Endodermal cell (in vitro differentiated cells): Measurements from ENCODE around the gene SLC25A39. TPM values are rescaled to one million over a fixed set of nuclear protein-coding genes. Genes with fewer than 3 reads are reported as not detected.

Experiments
- DNase-seq: peaks from one replicate; pipeline ENCODE4 v3.0.0-alpha.2; 2017
- H3K27ac ChIP-seq: 2 replicates; pipeline ENCODE4 v1.5.1; 2013; ENCODE audit warnings: mild to moderate bottlenecking, low read depth, low read length, moderate library complexity
- H3K27me3 ChIP-seq: 2 replicates; pipeline ENCODE4 v1.6.1; 2013; ENCODE audit warnings: mild to moderate bottlenecking, low read length, moderate library complexity; ENCODE audit not compliant: insufficient read depth, control insufficient read depth, poor library complexity, severe bottlenecking
- H3K36me3 ChIP-seq: 2 replicates; pipeline ENCODE4 v1.7.0; 2013; ENCODE audit warnings: mild to moderate bottlenecking, low read length, moderate library complexity; ENCODE audit not compliant: control insufficient read depth, insufficient read depth
- H3K4me1 ChIP-seq: one replicate; pipeline ENCODE4 v1.7.0; 2013; ENCODE audit warnings: low read length; ENCODE audit not compliant: control insufficient read depth, insufficient read depth
- H3K4me3 ChIP-seq: 2 replicates; pipeline ENCODE4 v1.5.1; 2013; ENCODE audit warnings: mild to moderate bottlenecking, low read length, moderate library complexity
- H3K9ac ChIP-seq: 2 replicates; pipeline ENCODE4 v1.6.1; 2013; ENCODE audit warnings: mild to moderate bottlenecking, low read length, moderate library complexity; ENCODE audit not compliant: poor library complexity, severe bottlenecking; ENCODE audit errors: extremely low read depth
- H3K9me3 ChIP-seq: 2 replicates; pipeline ENCODE4 v1.6.1; 2013; ENCODE audit warnings: mild to moderate bottlenecking, low read length, moderate library complexity; ENCODE audit not compliant: control insufficient read depth
- H3K27ac Mint-ChIP-seq: 2 replicates; pipeline ENCODE4 v1.8.0; 2020; ENCODE audit warnings: mixed read lengths
- H3K27me3 Mint-ChIP-seq: 2 replicates; pipeline ENCODE4 v1.8.0; 2021; ENCODE audit warnings: mild to moderate bottlenecking, mixed read lengths; ENCODE audit not compliant: insufficient read depth
- H3K36me3 Mint-ChIP-seq: 2 replicates; pipeline ENCODE4 v1.8.0; 2020; ENCODE audit warnings: low read depth, mixed read lengths
- H3K4me1 Mint-ChIP-seq: 2 replicates; pipeline ENCODE4 v1.8.0; 2020; ENCODE audit warnings: mixed read lengths
- H3K4me3 Mint-ChIP-seq: 2 replicates; pipeline ENCODE4 v1.8.0; 2020; ENCODE audit warnings: mild to moderate bottlenecking, moderate library complexity, mixed read lengths
- H3K9me3 Mint-ChIP-seq: 2 replicates; pipeline ENCODE4 v1.8.0; 2020; ENCODE audit warnings: mild to moderate bottlenecking, mixed read lengths
- CTCF ChIP-seq: fragments of 200-600 bp; sonication (generic); conservative IDR thresholded peaks from 2 replicates; pipeline ENCODE4 v1.5.0; 2021; ENCODE audit warnings: antibody characterized with exemption, mild to moderate bottlenecking
- WGBS, 2 experiments: methylation state at CpG; one replicate each; pipeline versions ENCODE4 v1.1.5 to v1.1.7; 2013; ENCODE audit warnings: missing lambda C conversion rate in 2 of 2, mixed read lengths in 1 of 2; ENCODE audit not compliant: insufficient coverage in 1 of 2, insufficient read length in 1 of 2; 5-methylcytosine and 5-hydroxymethylcytosine counted together
- total RNA-seq, 2 donors: library from RNA; stranded (reverse); fragmentation: NEBNext Ultra II Directional in 1 of 2; extraction: Animal tissue kit (Norgen Biotek cat#: 25700) in 1 of 2; gene quantifications; 2 replicates in 1 of 2; 3 replicates in 1 of 2; pipeline ENCODE4 v1.2.1, GENCODE V29; 2021

The SLC25A39 gene
- total RNA-seq, 2 donors from 2014 or later: 191 to 201 TPM

DNA sequence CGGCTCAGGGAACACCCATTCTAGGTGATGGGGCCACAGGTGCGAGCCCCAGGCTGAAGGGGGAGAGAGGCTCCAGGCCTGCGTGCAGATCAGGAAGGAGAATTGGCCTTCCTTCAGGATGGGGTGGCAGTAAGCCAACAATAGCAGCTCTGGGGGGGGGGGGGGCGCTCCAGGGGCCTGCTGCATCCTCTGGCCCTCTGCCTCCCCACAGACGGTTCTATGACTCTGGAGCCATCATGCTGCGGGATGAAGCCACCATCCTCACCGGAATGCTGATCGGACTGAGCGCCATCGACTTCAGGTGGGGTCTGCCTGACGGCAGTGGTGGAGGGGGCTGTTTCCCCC lies 10.1 kb downstream of the SLC25A39 start:
- Histone ChIP-seq H3K36me3 (peaks cover 2% of the 10 kb centered on the region), H3K4me1 (no peaks in the 10 kb centered on the region), H3K9ac (no peak overlapping the region), H3K9me3 (no peaks in the 10 kb centered on the region), H3K27ac (no peak overlapping the region), H3K4me3 (peak overlapping the region; percentile 67), H3K27me3 (peaks cover 20% of the 10 kb centered on the region)
- no peak for DNase-seq
- no peak for TF ChIP-seq CTCF
- 77% methylated on average over 10 of the region's 11 CpGs; no CpG with 5 or more reads in 1 of the 2 experiments for WGBS, 2 experiments
- Mint-ChIP-seq H3K4me1 (peaks cover 11% of the 10 kb centered on the region), H3K27ac (no peak overlapping the region), H3K4me3 (peak overlapping the region; percentile 56), H3K27me3 (peaks cover 39% of the 10 kb centered on the region), H3K9me3 (no peaks in the 10 kb centered on the region), H3K36me3 (peaks cover 3% of the 10 kb centered on the region)

DNA sequence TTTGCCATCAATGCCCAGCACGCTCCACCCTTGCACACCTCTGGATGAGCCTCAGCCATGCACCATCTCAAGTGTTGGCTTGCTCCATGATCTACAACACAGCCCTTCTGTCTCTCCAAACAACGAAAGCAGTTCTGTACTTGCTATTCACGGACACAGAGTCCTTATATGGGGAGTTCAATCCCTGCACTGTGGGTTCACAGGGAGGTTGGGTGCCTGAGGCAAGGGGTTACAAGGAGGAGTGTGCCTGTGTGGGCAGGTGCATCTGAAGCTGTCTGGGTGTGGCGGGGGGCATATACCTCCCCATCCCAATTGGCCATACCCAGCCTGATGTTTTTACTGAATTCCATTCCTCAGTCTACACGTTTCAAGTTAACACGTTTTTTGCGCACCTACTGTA lies 10.6 kb downstream of the SLC25A39 start:
- H3K9me3 ChIP-seq: no peaks in the 10 kb centered on the region
- peak overlapping the region; percentile 56 for H3K4me3 Mint-ChIP-seq
- 91 to 92% methylated on average over 5 to 7 of the region's 7 CpGs for WGBS, 2 experiments
- H3K4me1 ChIP-seq: no peaks in the 10 kb centered on the region
- no peak overlapping the region for H3K27ac ChIP-seq
- H3K36me3 Mint-ChIP-seq: no peaks in the 10 kb centered on the region
- no peak overlapping the region for H3K4me3 ChIP-seq
- no peaks in the 10 kb centered on the region for H3K9me3 Mint-ChIP-seq
- H3K27me3 ChIP-seq: peaks cover 20% of the 10 kb centered on the region
- H3K36me3 ChIP-seq: no peaks in the 10 kb centered on the region
- H3K9ac ChIP-seq: no peak overlapping the region
- no peak overlapping the region for H3K27ac Mint-ChIP-seq
- H3K4me1 Mint-ChIP-seq: peaks cover 14% of the 10 kb centered on the region
- DNase-seq: no peak
- peaks cover 40% of the 10 kb centered on the region for H3K27me3 Mint-ChIP-seq
- TF ChIP-seq CTCF: no peak

GRCh38 chr17:44312396-44313104 lies 12.1 kb downstream of the SLC25A39 start:
- H3K4me1 Mint-ChIP-seq: peaks cover 16% of the 10 kb centered on the region
- H3K36me3 Mint-ChIP-seq: no peaks in the 10 kb centered on the region
- H3K27ac Mint-ChIP-seq: no peak overlapping the region
- no peaks in the 10 kb centered on the region for H3K9me3 Mint-ChIP-seq
- Histone ChIP-seq H3K27me3 (peaks cover 20% of the 10 kb centered on the region), H3K4me3 (no peak overlapping the region), H3K27ac (no peak overlapping the region), H3K36me3 (no peaks in the 10 kb centered on the region), H3K9me3 (no peaks in the 10 kb centered on the region), H3K9ac (no peak overlapping the region), H3K4me1 (no peaks in the 10 kb centered on the region)
- no peak for TF ChIP-seq CTCF
- DNase-seq: no peak
- H3K27me3 Mint-ChIP-seq: peaks cover 38% of the 10 kb centered on the region
- H3K4me3 Mint-ChIP-seq: no peak overlapping the region
- 75 to 81% methylated on average over 8 to 12 of the region's 17 CpGs for WGBS, 2 experiments
